Hepatic stellate cell (primary cell): Measurements from ENCODE around the gene BCKDHA.
"Not testable (repeated sequence)": the region's sequence is repeated elsewhere in the genome, so short reads cannot be mapped to it uniquely, and the experiment has no call there.

Experiments
- DNase-seq: peaks from one replicate; pipeline ENCODE4 v3.0.0; 2011; ENCODE audit warnings: low spot score

Gene BCKDHA

GRCh38 chr19:41405776-41406175 is 8.2 kb downstream of the BCKDHA start:
- DNase-seq, result no peak

- DNase-seq, result no peak
These were observed 9.7 kb downstream of the BCKDHA start for GRCh38 chr19:41407271-41407670.

- no peak for DNase-seq
These were observed 10.6 kb downstream of the BCKDHA start for GRCh38 chr19:41408256-41408655.

- not testable (repeated sequence) for DNase-seq
These were observed 11.2 kb downstream of the BCKDHA start for GRCh38 chr19:41408846-41409245.

- no peak for DNase-seq
These were observed 11.7 kb downstream of the BCKDHA start for GRCh38 chr19:41409288-41409687.

- no peak for DNase-seq
These were observed 12.9 kb downstream of the BCKDHA start for GRCh38 chr19:41410336-41411054.

GRCh38 chr19:41411100-41411967 is 13.7 kb downstream of the BCKDHA start:
- no peak for DNase-seq

GRCh38 chr19:41411968-41412265 is 14.3 kb downstream of the BCKDHA start:
- no peak for DNase-seq

- DNase-seq, result no peak
These were observed 15.3 kb downstream of the BCKDHA start for GRCh38 chr19:41412953-41413352.

- no peak for DNase-seq
These were observed 16.3 kb downstream of the BCKDHA start for GRCh38 chr19:41413947-41414346.

- no peak for DNase-seq
These were observed 16.8 kb downstream of the BCKDHA start for GRCh38 chr19:41414461-41414860.

GRCh38 chr19:41415154-41415571 is 17.5 kb downstream of the BCKDHA start:
- no peak for DNase-seq

- DNase-seq, result no peak
These were observed 18.6 kb downstream of the BCKDHA start for GRCh38 chr19:41416194-41416674.

- DNase-seq, result no peak
These were observed 22.7 kb downstream of the BCKDHA start for GRCh38 chr19:41420101-41420880.

GRCh38 chr19:41421314-41421713 is 23.7 kb downstream of the BCKDHA start:
- no peak for DNase-seq

- DNase-seq, result no peak
These were observed 24.4 kb downstream of the BCKDHA start for GRCh38 chr19:41421973-41422372.

- DNase-seq, result no peak
These were observed 24.8 kb downstream of the BCKDHA start for GRCh38 chr19:41422456-41422855.

GRCh38 chr19:41422955-41423354 is 25.3 kb downstream of the BCKDHA start:
- no peak for DNase-seq

GRCh38 chr19:41424335-41425173 is 26.9 kb downstream of the BCKDHA start:
- no peak for DNase-seq

GRCh38 chr19:41425174-41426115 is 27.8 kb downstream of the BCKDHA start:
- no peak for DNase-seq
